Gastrocnemius medialis (tissue), 4 donors: ENCODE results near the gene CCDC154.

ENCODE experiments used
- POLR2A ChIP-seq, 2 donors: fragments of 450-650 bp; IDR thresholded peaks; one replicate each; pipeline ENCODE4 v1.6.1; 2017; ENCODE audit warnings: antibody characterized with exemption in 2 of 2, mild to moderate bottlenecking in 2 of 2, moderate library complexity in 2 of 2
- TF ChIP-seq, protein P1 (sequence below), 5 experiments: fragments of 450-650 bp in 3 of 5; fragments of 200-600 bp in 2 of 5; sonication (generic) in 2 of 5; IDR thresholded peaks in 4 of 5; conservative IDR thresholded peaks in 1 of 5; 1 replicate in 4 of 5; 2 replicates in 1 of 5; pipeline ENCODE4 v1.5.1; 2016 to 2019; ENCODE audit warnings: antibody characterized with exemption in 5 of 5, mild to moderate bottlenecking in 3 of 5, moderate library complexity in 3 of 5

- TF ChIP-seq, protein P1, sequence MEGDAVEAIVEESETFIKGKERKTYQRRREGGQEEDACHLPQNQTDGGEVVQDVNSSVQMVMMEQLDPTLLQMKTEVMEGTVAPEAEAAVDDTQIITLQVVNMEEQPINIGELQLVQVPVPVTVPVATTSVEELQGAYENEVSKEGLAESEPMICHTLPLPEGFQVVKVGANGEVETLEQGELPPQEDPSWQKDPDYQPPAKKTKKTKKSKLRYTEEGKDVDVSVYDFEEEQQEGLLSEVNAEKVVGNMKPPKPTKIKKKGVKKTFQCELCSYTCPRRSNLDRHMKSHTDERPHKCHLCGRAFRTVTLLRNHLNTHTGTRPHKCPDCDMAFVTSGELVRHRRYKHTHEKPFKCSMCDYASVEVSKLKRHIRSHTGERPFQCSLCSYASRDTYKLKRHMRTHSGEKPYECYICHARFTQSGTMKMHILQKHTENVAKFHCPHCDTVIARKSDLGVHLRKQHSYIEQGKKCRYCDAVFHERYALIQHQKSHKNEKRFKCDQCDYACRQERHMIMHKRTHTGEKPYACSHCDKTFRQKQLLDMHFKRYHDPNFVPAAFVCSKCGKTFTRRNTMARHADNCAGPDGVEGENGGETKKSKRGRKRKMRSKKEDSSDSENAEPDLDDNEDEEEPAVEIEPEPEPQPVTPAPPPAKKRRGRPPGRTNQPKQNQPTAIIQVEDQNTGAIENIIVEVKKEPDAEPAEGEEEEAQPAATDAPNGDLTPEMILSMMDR (IDR thresholded peaks at IDR 0.05 in 4 of 5, conservative IDR thresholded peaks at IDR 0.05 in 1 of 5) = no peak
- TF ChIP-seq POLR2A (IDR thresholded peaks at IDR 0.05) = no peak
Observed at GRCh38 chr16:1450841-1451240, 6.5 kb upstream of the CCDC154 start.
